SK-N-MC (cell line): ENCODE measurements around the gene FRK.

Source experiments
- EZH2 ChIP-seq: fragments of 200-600 bp; sonication (generic); IDR thresholded peaks from one replicate; pipeline ENCODE4 v1.6.1; 2017; ENCODE audit warnings: antibody characterized with exemption
- POLR2AphosphoS5 ChIP-seq: IDR thresholded peaks from 2 replicates; pipeline ENCODE4 v1.6.1; 2012; ENCODE audit warnings: mild to moderate bottlenecking, low read depth, low read length, borderline replicate concordance

DNA sequence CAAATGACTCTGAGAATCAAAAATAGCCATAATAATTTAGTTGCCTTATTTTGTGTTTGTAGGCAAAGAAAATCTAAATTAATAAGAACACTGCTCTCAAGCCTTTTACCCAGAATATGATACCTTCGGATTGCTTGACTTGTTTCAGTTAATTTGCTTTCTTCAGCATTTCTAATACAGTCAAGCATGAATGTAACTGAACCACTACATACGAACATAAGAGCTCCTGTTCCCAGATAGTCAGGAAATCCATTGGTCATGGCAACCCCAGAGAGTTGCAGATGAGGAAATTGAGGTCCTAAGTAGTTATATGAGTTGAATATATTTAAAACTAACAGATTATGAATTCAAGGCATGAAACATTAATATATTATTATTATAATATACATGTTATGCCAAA lies 2.9 kb downstream of the FRK start:
- TF ChIP-seq POLR2AphosphoS5 (no peak; the same call in 1 of the 2 replicates), EZH2 (no peak)
